Activated CD8-positive, alpha-beta T cell treated with anti-CD3 and anti-CD28 coated beads, Interleukin-2, amount 10 ng/mL, durations not matched to agents 7 days and 5 days (primary cell): Measurements from ENCODE around the gene LCAT. TPM values are rescaled to one million over a fixed set of nuclear protein-coding genes. Genes with fewer than 3 reads are reported as not detected.

ENCODE experiments used
- ATAC-seq: fragments of 150-1000 bp; cut with Tn5 transposase; one replicate; pipeline ENCODE4 v1.10.0; 2021; ENCODE audit warnings: moderate library complexity
- CTCF ChIA-PET: fragments of 350-600 bp; sonication (Branson Sonifier 250); formaldehyde crosslinking; loops from one replicate; lab custom pipeline; 2021; ENCODE audit warnings: antibody characterized with exemption; lab: Charles Lee
- POLR2A ChIA-PET: fragments of 350-600 bp; sonication (Branson Sonifier 250); formaldehyde crosslinking; loops from one replicate; lab custom pipeline; 2021; ENCODE audit warnings: antibody characterized with exemption; lab: Charles Lee
- DNase-seq: peaks from one replicate; pipeline ENCODE4 v3.0.0-alpha.2; 2020
- H3K27ac Mint-ChIP-seq: one replicate; pipeline ENCODE4 v1.8.0; 2021; ENCODE audit warnings: mild to moderate bottlenecking, mixed read lengths
- H3K27me3 Mint-ChIP-seq: one replicate; pipeline ENCODE4 v1.8.0; 2021; ENCODE audit warnings: low read depth, mixed read lengths
- H3K36me3 Mint-ChIP-seq: one replicate; pipeline ENCODE4 v1.8.0; 2021; ENCODE audit warnings: low read depth, mixed read lengths
- H3K4me1 Mint-ChIP-seq: one replicate; pipeline ENCODE4 v1.8.0; 2021; ENCODE audit warnings: low read depth, mixed read lengths
- H3K4me3 Mint-ChIP-seq: one replicate; pipeline ENCODE4 v1.8.0; 2021; ENCODE audit warnings: mild to moderate bottlenecking, mixed read lengths
- H3K9me3 Mint-ChIP-seq: one replicate; pipeline ENCODE4 v1.8.0; 2022; ENCODE audit warnings: mixed read lengths; ENCODE audit not compliant: insufficient read depth
- total RNA-seq, 2 experiments: library from RNA; stranded (reverse); gene quantifications; one replicate each; pipeline ENCODE4 v1.2.3, GENCODE V29; 2021

LCAT gene
- 10 to 100 TPM; 22.4 to 23.1 TPM for total RNA-seq

- ChIA-PET POLR2A (interaction anchor here (3.4 kb wide), 1 partner anchor 8 kb away, joined by 17 read pairs; the partner anchor contains the start of gene PSMB10), CTCF (interaction anchor here (1.3 to 5.5 kb wide), 2 partner anchors 60 to 96 kb away, joined by 4 to 27 read pairs; no protein-coding TSS in a partner anchor)
- Mint-ChIP-seq H3K36me3 (peaks cover 40% of the 10 kb centered on the region), H3K9me3 (no peaks in the 10 kb centered on the region), H3K27me3 (no peaks in the 10 kb centered on the region), H3K4me3 (no peak within 1 kb of the TSS), H3K4me1 (peaks cover 32% of the 10 kb centered on the region), H3K27ac (no peak within 1 kb of the TSS)
- no peak for ATAC-seq
- no peak for DNase-seq
Observed at GRCh38 chr16:67943619-67944504, at the start of gene LCAT. Gene LCAT (minus strand): TSS chr16:67944120. CDS start chr16:67944101, 19 bp downstream.

- Mint-ChIP-seq H3K9me3 (no peaks in the 10 kb centered on the region), H3K4me3 (peak overlapping the region; percentile 78), H3K36me3 (peaks cover 4% of the 10 kb centered on the region), H3K27me3 (no peaks in the 10 kb centered on the region), H3K4me1 (peaks cover 42% of the 10 kb centered on the region), H3K27ac (peak overlapping the region; percentile 97)
- peak; percentile 89 for DNase-seq
- POLR2A ChIA-PET, result interaction anchor here (0.7 to 1.9 kb wide), 5 partner anchors 10 to 92 kb away, joined by 3 to 5 read pairs (median 4); partner anchors contain the start of genes DDX28, DUS2 and NFATC3
- CTCF ChIA-PET, result interaction anchor here (0.7 to 2.2 kb wide), 16 partner anchors 9 to 235 kb away, joined by 3 to 30 read pairs (median 4); partner anchors contain the start of genes DDX28, DPEP2NB and DUS2
- peak; percentile 93 for ATAC-seq
Observed at GRCh38 chr16:67993207-67994039, 49.5 kb upstream of the LCAT start.

GRCh38 chr16:67992661-67993206, 48.8 kb upstream of the LCAT start:
- H3K36me3 Mint-ChIP-seq, result peaks cover 4% of the 10 kb centered on the region
- no peak overlapping the region for H3K4me3 Mint-ChIP-seq
- peak overlapping the region; percentile 97 for H3K27ac Mint-ChIP-seq
- POLR2A ChIA-PET, result no interaction called here
- no peaks in the 10 kb centered on the region for H3K9me3 Mint-ChIP-seq
- no peaks in the 10 kb centered on the region for H3K27me3 Mint-ChIP-seq
- H3K4me1 Mint-ChIP-seq, result peaks cover 39% of the 10 kb centered on the region
- DNase-seq (no peak), ATAC-seq (no peak)
- CTCF ChIA-PET, result interaction anchor here (1.0 to 2.5 kb wide), 6 partner anchors 9 to 274 kb away, joined by 3 to 18 read pairs (median 5); partner anchors contain the start of genes DDX28, DUS2 and GFOD2

GRCh38 chr16:67990018-67990386, 46.1 kb upstream of the LCAT start:
- H3K27me3 Mint-ChIP-seq, result no peaks in the 10 kb centered on the region
- CTCF ChIA-PET, result interaction anchor here (1.4 to 1.8 kb wide), 3 partner anchors 9 to 51 kb away, joined by 4 to 7 read pairs (median 6); no protein-coding TSS in a partner anchor
- H3K4me1 Mint-ChIP-seq, result peaks cover 28% of the 10 kb centered on the region

GRCh38 chr16:67989322-67990017, 45.5 kb upstream of the LCAT start:
- Mint-ChIP-seq H3K27me3 (no peaks in the 10 kb centered on the region), H3K9me3 (no peaks in the 10 kb centered on the region), H3K36me3 (no peaks in the 10 kb centered on the region), H3K4me3 (no peak overlapping the region), H3K27ac (no peak overlapping the region), H3K4me1 (peaks cover 29% of the 10 kb centered on the region)
- POLR2A ChIA-PET, result interaction anchor here (2.1 kb wide), 1 partner anchor 10 kb away, joined by 4 read pairs; the partner anchor contains the start of gene DPEP2
- CTCF ChIA-PET, result interaction anchor here (0.6 to 1.8 kb wide), 4 partner anchors 9 to 51 kb away, joined by 3 to 7 read pairs (median 5); no protein-coding TSS in a partner anchor
- DNase-seq (no peak), ATAC-seq (no peak)

More at GRCh38 chr16:67990018-67990386, 46.1 kb upstream of the LCAT start:
- DNase-seq, result no peak
- no peak for ATAC-seq
- POLR2A ChIA-PET, result interaction anchor here (2.1 kb wide), 1 partner anchor 9 kb away, joined by 4 read pairs; the partner anchor contains the start of gene DPEP2
- H3K9me3 Mint-ChIP-seq, result no peaks in the 10 kb centered on the region
- H3K36me3 Mint-ChIP-seq, result no peaks in the 10 kb centered on the region
- H3K27ac Mint-ChIP-seq, result no peak overlapping the region
- no peak overlapping the region for H3K4me3 Mint-ChIP-seq

- POLR2A ChIA-PET, result interaction anchor here (2.1 kb wide), 1 partner anchor 11 kb away, joined by 4 read pairs; the partner anchor contains the start of gene DPEP2
Observed at GRCh38 chr16:67988675-67989074, 44.8 kb upstream of the LCAT start.

GRCh38 chr16:67987460-67988160, 43.7 kb upstream of the LCAT start:
- CTCF ChIA-PET, result interaction anchor here (1.3 to 3.0 kb wide), 2 partner anchors 53 to 171 kb away, joined by 3 to 9 read pairs; no protein-coding TSS in a partner anchor
- Mint-ChIP-seq H3K4me1 (peaks cover 31% of the 10 kb centered on the region), H3K36me3 (no peaks in the 10 kb centered on the region)

More at GRCh38 chr16:67988675-67989074, 44.8 kb upstream of the LCAT start:
- Mint-ChIP-seq H3K9me3 (no peaks in the 10 kb centered on the region), H3K27me3 (no peaks in the 10 kb centered on the region), H3K4me1 (peaks cover 30% of the 10 kb centered on the region), H3K36me3 (no peaks in the 10 kb centered on the region), H3K4me3 (no peak overlapping the region), H3K27ac (no peak overlapping the region)
- CTCF ChIA-PET, result interaction anchor here (0.6 to 3.0 kb wide), 5 partner anchors 10 to 55 kb away, joined by 3 to 9 read pairs (median 4); no protein-coding TSS in a partner anchor
- ATAC-seq (no peak), DNase-seq (no peak)

GRCh38 chr16:67986949-67987348, 43.0 kb upstream of the LCAT start:
- Mint-ChIP-seq H3K4me1 (peaks cover 27% of the 10 kb centered on the region), H3K27me3 (no peaks in the 10 kb centered on the region), H3K9me3 (no peaks in the 10 kb centered on the region), H3K27ac (no peak overlapping the region), H3K4me3 (no peak overlapping the region), H3K36me3 (no peaks in the 10 kb centered on the region)
- ChIA-PET POLR2A (interaction anchor here (0.9 kb wide), 1 partner anchor 36 kb away, joined by 3 read pairs; no protein-coding TSS in a partner anchor), CTCF (interaction anchor here (1.0 to 3.0 kb wide), 3 partner anchors 48 to 170 kb away, joined by 3 to 9 read pairs (median 3); no protein-coding TSS in a partner anchor)
- ATAC-seq, result no peak
- DNase-seq, result no peak

More at GRCh38 chr16:67987460-67988160, 43.7 kb upstream of the LCAT start:
- DNase-seq, result no peak
- no peak overlapping the region for H3K27ac Mint-ChIP-seq
- H3K27me3 Mint-ChIP-seq, result no peaks in the 10 kb centered on the region
- H3K9me3 Mint-ChIP-seq, result no peaks in the 10 kb centered on the region
- no peak for ATAC-seq
- no peak overlapping the region for H3K4me3 Mint-ChIP-seq
- POLR2A ChIA-PET, result interaction anchor here (0.9 kb wide), 1 partner anchor 35 kb away, joined by 3 read pairs; no protein-coding TSS in a partner anchor

GRCh38 chr16:67982011-67982696, 38.2 kb upstream of the LCAT start:
- Mint-ChIP-seq H3K4me1 (peaks cover 27% of the 10 kb centered on the region), H3K9me3 (no peaks in the 10 kb centered on the region), H3K27ac (no peak overlapping the region), H3K4me3 (no peak overlapping the region), H3K27me3 (peaks cover 2% of the 10 kb centered on the region), H3K36me3 (no peaks in the 10 kb centered on the region)
- POLR2A ChIA-PET, result interaction anchor here (0.6 to 1.5 kb wide), 4 partner anchors 11 to 41 kb away, joined by 3 to 5 read pairs (median 4); partner anchors contain the start of genes DDX28 and DUS2
- no peak for DNase-seq
- no peak for ATAC-seq
- CTCF ChIA-PET, result interaction anchor here (1.2 to 5.4 kb wide), 6 partner anchors 9 to 166 kb away, joined by 3 to 32 read pairs (median 6); partner anchors contain the start of gene PSMB10
